GM19043 (cell line): ENCODE results near the gene FRMD4A.

Experiments used
- ATAC-seq: cut with Tn5 transposase; IDR thresholded peaks from one replicate; pipeline ENCODE4 v1.9.1; 2021; ENCODE audit warnings: low read depth; ENCODE audit not compliant: unreplicated experiment

The FRMD4A gene

GRCh38 chr10:13998163-13998835, 332.4 kb downstream of the FRMD4A start:
- ATAC-seq = no peak

- ATAC-seq = no peak
Measured at GRCh38 chr10:13997650-13998049, 333.1 kb downstream of the FRMD4A start.

DNA sequence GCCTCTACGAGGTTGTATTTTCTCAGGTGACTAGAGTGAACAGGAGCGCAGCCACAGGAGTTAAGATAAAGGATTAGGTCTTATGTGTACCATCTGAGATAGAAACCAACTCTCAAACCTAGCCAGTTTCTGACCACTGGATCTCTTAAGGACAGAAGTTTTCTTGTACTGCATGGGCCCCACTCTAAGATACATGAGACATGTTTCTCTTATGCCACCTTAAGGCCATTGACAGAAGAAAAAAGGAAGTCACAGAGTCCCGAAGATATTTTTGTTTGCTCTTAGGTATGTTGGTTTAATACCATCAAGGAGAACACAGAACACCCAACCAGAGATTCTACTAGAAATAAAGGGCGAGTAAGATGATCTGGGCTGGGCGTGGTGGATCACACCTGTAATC, 335.8 kb downstream of the FRMD4A start:
- ATAC-seq = no peak

DNA sequence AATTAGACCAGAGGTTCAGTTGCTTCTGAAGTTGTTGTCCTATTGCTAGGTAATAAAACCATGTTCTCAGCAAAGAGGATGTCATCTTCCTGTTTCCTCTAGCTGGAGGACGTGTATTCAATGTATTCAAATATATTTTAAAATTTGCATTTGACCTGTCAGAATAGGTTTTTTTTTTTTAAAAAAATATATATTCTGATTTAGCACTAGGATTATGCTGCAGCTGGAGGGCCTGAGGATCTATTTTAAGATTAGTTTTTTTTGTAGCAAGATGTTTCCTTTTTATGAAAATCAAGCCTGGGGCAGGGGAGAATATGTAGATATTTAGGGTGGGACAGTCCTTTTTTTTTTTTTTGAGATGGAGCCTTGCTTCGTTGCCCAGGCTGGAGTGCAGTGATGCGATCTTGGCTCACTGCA, 337.0 kb downstream of the FRMD4A start:
- ATAC-seq = no peak

- ATAC-seq = no peak
Measured at GRCh38 chr10:13993169-13993568, 337.6 kb downstream of the FRMD4A start.

GRCh38 chr10:13991353-13991752, 339.4 kb downstream of the FRMD4A start:
- ATAC-seq = no peak

DNA sequence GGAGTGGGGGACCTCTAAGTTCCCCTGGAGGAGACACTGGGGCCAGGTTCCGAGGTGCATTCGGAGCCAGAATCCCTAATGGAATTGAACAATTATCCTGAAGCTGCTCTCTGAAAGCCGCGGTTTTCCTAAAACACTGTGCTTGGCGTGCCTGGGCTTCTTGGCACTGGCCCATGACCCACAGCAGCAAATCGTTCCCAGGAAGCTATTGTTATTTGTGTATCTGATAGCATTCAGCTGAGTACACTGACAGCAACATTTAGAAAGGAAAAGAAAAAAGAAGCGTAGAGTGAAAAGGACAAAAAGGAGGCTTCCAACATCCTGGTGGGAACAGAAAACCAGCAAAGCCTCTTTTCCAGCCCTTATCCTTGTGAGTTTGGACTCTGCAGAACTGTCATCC, 339.8 kb downstream of the FRMD4A start:
- no peak for ATAC-seq

GRCh38 chr10:13990392-13990805, 340.3 kb downstream of the FRMD4A start:
- no peak for ATAC-seq

GRCh38 chr10:13989616-13990015, 341.1 kb downstream of the FRMD4A start:
- ATAC-seq = no peak

DNA sequence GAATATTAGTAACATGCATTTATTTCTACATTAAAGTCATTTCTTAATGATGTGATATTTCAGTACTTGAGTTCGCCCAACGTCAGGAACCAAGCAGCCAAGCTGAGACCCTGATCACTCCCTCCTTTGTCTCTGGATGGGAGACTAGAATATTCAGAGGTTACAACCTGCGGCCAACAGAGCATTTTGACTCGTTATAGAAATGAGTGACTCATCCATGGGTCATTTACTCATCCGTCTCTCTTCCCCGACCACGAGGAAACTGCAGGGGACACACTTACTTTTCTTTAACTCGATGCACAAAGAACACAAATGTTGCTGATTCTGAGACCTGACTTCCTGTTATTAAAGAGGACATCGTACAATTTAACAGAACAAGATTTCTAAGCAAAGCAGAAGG, 343.3 kb downstream of the FRMD4A start:
- ATAC-seq = no peak

- no peak for ATAC-seq
Measured at GRCh38 chr10:13984647-13985155, 346.0 kb downstream of the FRMD4A start.

GRCh38 chr10:13983035-13983434, 347.7 kb downstream of the FRMD4A start:
- ATAC-seq = no peak

- ATAC-seq = no peak
Measured at GRCh38 chr10:13978533-13979115, 352.1 kb downstream of the FRMD4A start.

DNA sequence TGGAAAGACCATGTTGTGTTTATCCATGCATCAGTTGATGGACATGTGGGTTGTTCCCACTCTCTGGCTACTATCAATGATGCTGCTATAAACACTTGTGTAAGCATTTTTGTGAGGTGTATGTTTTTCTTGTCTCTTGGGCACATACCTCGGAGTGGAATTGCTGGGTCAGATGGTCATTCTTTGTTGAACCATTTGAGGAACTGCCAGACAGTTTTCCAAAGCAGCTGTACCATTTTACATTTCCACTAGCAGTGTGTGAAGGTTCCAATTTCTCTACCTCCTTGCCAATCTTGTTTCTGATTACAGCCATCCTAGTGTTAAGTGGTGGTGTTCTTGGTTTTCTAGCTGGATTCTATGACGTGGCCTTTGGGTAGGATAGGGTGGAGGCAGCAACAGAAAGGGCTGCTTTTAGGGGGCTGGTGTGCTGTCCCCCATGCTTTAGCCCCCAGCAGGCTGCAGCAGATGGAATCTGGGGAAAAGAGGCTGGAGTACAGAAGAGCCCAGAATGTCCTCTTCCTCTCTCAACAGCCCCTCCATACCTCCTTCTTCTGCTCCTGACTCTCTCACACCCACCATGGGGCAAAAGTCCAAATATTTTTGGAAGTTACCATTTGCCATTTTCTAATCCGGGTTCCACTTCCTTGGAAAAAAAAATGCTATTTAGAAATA, 352.7 kb downstream of the FRMD4A start:
- ATAC-seq = no peak

GRCh38 chr10:13973742-13974141, 357.0 kb downstream of the FRMD4A start:
- ATAC-seq = no peak

GRCh38 chr10:13972609-13973008, 358.1 kb downstream of the FRMD4A start:
- ATAC-seq = no peak

GRCh38 chr10:13971601-13972475, 358.9 kb downstream of the FRMD4A start:
- ATAC-seq = no peak

- ATAC-seq = no peak
Measured at GRCh38 chr10:13970957-13971353, 359.8 kb downstream of the FRMD4A start.

GRCh38 chr10:13970236-13970956, 360.3 kb downstream of the FRMD4A start:
- ATAC-seq = no peak

DNA sequence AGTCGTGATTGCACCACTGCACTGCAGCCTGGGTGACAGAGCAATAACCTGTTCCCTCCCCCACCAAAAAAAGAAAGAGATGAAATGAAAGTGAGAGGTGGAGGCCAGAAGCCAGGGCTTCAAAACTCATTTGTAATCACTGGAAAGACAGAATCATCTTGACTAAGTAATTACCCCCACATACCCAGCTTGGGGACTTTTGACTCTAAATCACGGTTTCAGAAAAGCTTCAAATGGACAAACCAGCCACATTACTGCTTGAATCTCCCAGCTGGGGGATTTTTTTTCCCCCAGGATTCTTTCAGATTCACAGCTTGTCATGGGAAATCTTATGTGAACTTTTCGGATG, 361.0 kb downstream of the FRMD4A start:
- ATAC-seq = no peak
